HepG2 (cell line): Measurements from ENCODE around the gene SEPTIN2. TPM values are rescaled to one million over a fixed set of nuclear protein-coding genes. Genes with fewer than 3 reads are reported as not detected.

Experiments
- ATAC-seq: fragments of 200-7000 bp; cut with Tn5 transposase; 3 replicates; pipeline ENCODE4 v1.9.1; 2020; ENCODE audit warnings: mild to moderate bottlenecking, moderate library complexity
- BruUV-seq: library from RNA; stranded (reverse); fragments of 400-500 nt; replicated peaks from 2 replicates; lab custom pipeline; 2021; lab: Mats Ljungman, UMichigan
- CTCF ChIA-PET: fragments of 300-600 bp; formaldehyde crosslinking; extraction: SDS; loops from one replicate; lab custom pipeline; 2021; ENCODE audit warnings: low total read pairs, inconsistent platforms, low intra/inter-chr PET ratio; lab: Yijun Ruan, JAX
- POLR2A ChIA-PET: fragments of 350-600 bp; sonication (Branson Sonifier 250); formaldehyde crosslinking; loops from one replicate; lab custom pipeline; 2020; ENCODE audit warnings: antibody characterized with exemption, inconsistent platforms; lab: Yijun Ruan, JAX
- DNase-seq: peaks from one replicate; pipeline ENCODE4 v3.0.0-alpha.2; 2015; ENCODE audit warnings: low spot score
- FAIRE-seq: peaks from 3 replicates; lab custom pipeline; 2011; peaks lifted over from hg19 to GRCh38; lab: Jason Lieb, UNC
- H2AFZ ChIP-seq: one replicate; pipeline ENCODE4 v1.6.1; 2011; ENCODE audit warnings: low read length, inconsistent platforms
- H3K27ac ChIP-seq: fragments of 300-600 bp; 3 replicates; pipeline ENCODE4 v1.8.0; 2011; ENCODE audit warnings: mixed run types, mild to moderate bottlenecking, mixed read lengths, low read length, inconsistent platforms; ENCODE audit not compliant: insufficient read depth; ENCODE audit errors: extremely low read length
- H3K27me3 ChIP-seq, 2 experiments: fragments of 200-600 bp in 1 of 2; 2 replicates in 1 of 2; 3 replicates in 1 of 2; pipeline versions ENCODE4 v1.6.0 to v1.8.0; 2011; ENCODE audit warnings: low read length in 2 of 2, mild to moderate bottlenecking in 2 of 2, moderate library complexity in 2 of 2, inconsistent platforms in 1 of 2; ENCODE audit not compliant: insufficient read depth in 2 of 2, control insufficient read depth in 1 of 2
- H3K36me3 ChIP-seq, 2 experiments: fragments of 200-600 bp in 1 of 2; replicated peaks in 1 of 2; 2 replicates in 1 of 2; 3 replicates in 1 of 2; pipeline versions ENCODE4 v1.5.1 to v1.8.0; 2011; ENCODE audit warnings: low read length in 2 of 2, inconsistent platforms in 1 of 2; ENCODE audit not compliant: insufficient read depth in 2 of 2, control insufficient read depth in 1 of 2
- H3K4me1 ChIP-seq: 2 replicates; pipeline ENCODE4 v1.5.1; 2012; ENCODE audit warnings: low read length, inconsistent platforms; ENCODE audit not compliant: insufficient read depth
- H3K4me2 ChIP-seq: 2 replicates; pipeline ENCODE4 v1.6.0; 2011; ENCODE audit warnings: low read depth, low read length, inconsistent platforms
- H3K4me3 ChIP-seq, 3 experiments: fragments of 200-600 bp in 1 of 3; sonication (generic), shearing (Covaris generic) in 1 of 3; replicated peaks in 1 of 3; 2 replicates each; pipeline ENCODE4 v1.5.1; 2011 to 2016; ENCODE audit warnings: low read length in 3 of 3, inconsistent platforms in 2 of 3, low read depth in 2 of 3, mild to moderate bottlenecking in 2 of 3, control low read depth in 1 of 3, mixed read lengths in 1 of 3; ENCODE audit not compliant: insufficient read depth in 1 of 3
- H3K79me2 ChIP-seq: one replicate; pipeline ENCODE4 v1.6.1; 2011; ENCODE audit warnings: low read length, inconsistent platforms; ENCODE audit not compliant: insufficient read depth
- H3K9ac ChIP-seq: 2 replicates; pipeline ENCODE4 v1.6.0; 2011; ENCODE audit warnings: mild to moderate bottlenecking, low read depth, low read length, inconsistent platforms; ENCODE audit not compliant: insufficient read depth
- H3K9me3 ChIP-seq: 2 replicates; pipeline ENCODE4 v1.5.1; 2012; ENCODE audit warnings: mild to moderate bottlenecking, low read length
- H4K20me1 ChIP-seq: 2 replicates; pipeline ENCODE4 v1.6.0; 2011; ENCODE audit warnings: inconsistent platforms, mild to moderate bottlenecking, low read length, moderate library complexity; ENCODE audit not compliant: insufficient read depth
- ADNP ChIP-seq: sonication (generic); formaldehyde crosslinking; IDR thresholded peaks from 2 replicates; pipeline ENCODE4 v1.4.0; 2020; ENCODE audit warnings: missing genetic modification reagents
- CC2D1A ChIP-seq: sonication (generic); formaldehyde crosslinking; IDR thresholded peaks from 2 replicates; pipeline ENCODE4 v1.8.1; 2023; ENCODE audit warnings: mild to moderate bottlenecking, missing genetic modification reagents
- E2F5 ChIP-seq: sonication (generic); formaldehyde crosslinking; conservative IDR thresholded peaks from 2 replicates; pipeline ENCODE4 v1.4.0; 2020; ENCODE audit warnings: missing genetic modification reagents
- GABPB1 ChIP-seq: IDR thresholded peaks from 2 replicates; pipeline ENCODE4 v1.6.1; 2016; ENCODE audit warnings: mild to moderate bottlenecking, missing genetic modification reagents, moderate library complexity, missing compliant biosample characterization
- GATAD2A ChIP-seq: IDR thresholded peaks from 2 replicates; pipeline ENCODE4 v1.6.1; 2016
- HMGA1 ChIP-seq: sonication (generic); formaldehyde crosslinking; conservative IDR thresholded peaks from 2 replicates; pipeline ENCODE4 v1.4.0; 2020; ENCODE audit warnings: missing genetic modification reagents
- JUND ChIP-seq: sonication (generic); formaldehyde crosslinking; IDR thresholded peaks from 2 replicates; pipeline ENCODE4 v1.8.0; 2022; ENCODE audit warnings: mild to moderate bottlenecking, missing genetic modification reagents
- MTF2 ChIP-seq: sonication (generic); formaldehyde crosslinking; IDR thresholded peaks from 2 replicates; pipeline ENCODE4 v1.5.0; 2020; ENCODE audit warnings: missing genetic modification reagents, borderline replicate concordance
- MZF1 ChIP-seq: sonication (generic); formaldehyde crosslinking; IDR thresholded peaks from 2 replicates; pipeline ENCODE4 v1.8.1; 2023; ENCODE audit warnings: mild to moderate bottlenecking, missing genetic modification reagents, borderline replicate concordance
- POGZ ChIP-seq: sonication (generic); formaldehyde crosslinking; IDR thresholded peaks from 2 replicates; pipeline ENCODE4 v1.4.0; 2020; ENCODE audit warnings: mild to moderate bottlenecking, missing genetic modification reagents
- SMAD9 ChIP-seq: sonication (generic); formaldehyde crosslinking; IDR thresholded peaks from 2 replicates; pipeline ENCODE4 v1.5.1; 2020; ENCODE audit warnings: mild to moderate bottlenecking, missing genetic modification reagents
- ZNF138 ChIP-seq: sonication (generic); formaldehyde crosslinking; IDR thresholded peaks from 2 replicates; pipeline ENCODE4 v1.5.0; 2020; ENCODE audit warnings: mild to moderate bottlenecking, low read depth, missing genetic modification reagents
- ZNF207 ChIP-seq: fragments of 450-650 bp; IDR thresholded peaks from 2 replicates; pipeline ENCODE4 v1.6.1; 2016; ENCODE audit warnings: antibody characterized with exemption, borderline replicate concordance
- ZNF24 ChIP-seq: fragments of 450-650 bp; IDR thresholded peaks from 2 replicates; pipeline ENCODE4 v1.6.1; 2017; ENCODE audit warnings: antibody characterized with exemption, mild to moderate bottlenecking
- ZNF296 ChIP-seq: sonication (generic); formaldehyde crosslinking; conservative IDR thresholded peaks from 2 replicates; pipeline ENCODE4 v1.5.0; 2020; ENCODE audit warnings: mild to moderate bottlenecking, missing genetic modification reagents
- ZNF432 ChIP-seq: sonication (generic); formaldehyde crosslinking; IDR thresholded peaks from 2 replicates; pipeline ENCODE4 v1.5.0; 2020; ENCODE audit warnings: missing genetic modification reagents, mild to moderate bottlenecking, borderline replicate concordance
- ZNF44 ChIP-seq: sonication (generic); formaldehyde crosslinking; IDR thresholded peaks from 2 replicates; pipeline ENCODE4 v1.5.1; 2020; ENCODE audit warnings: mild to moderate bottlenecking, missing genetic modification reagents
- ZNF567 ChIP-seq: sonication (generic); formaldehyde crosslinking; IDR thresholded peaks from 2 replicates; pipeline ENCODE4 v1.8.1; 2023; ENCODE audit warnings: mild to moderate bottlenecking, missing genetic modification reagents, borderline replicate concordance
- ZNF691 ChIP-seq: sonication (generic); formaldehyde crosslinking; IDR thresholded peaks from 2 replicates; pipeline ENCODE4 v1.4.0; 2020; ENCODE audit warnings: missing genetic modification reagents, low read depth, mild to moderate bottlenecking, borderline replicate concordance
- ZNF773 ChIP-seq: sonication (generic); formaldehyde crosslinking; IDR thresholded peaks from 2 replicates; pipeline ENCODE4 v1.4.0; 2020; ENCODE audit warnings: missing genetic modification reagents, borderline replicate concordance
- WGBS: methylation state at CpG from one replicate; pipeline ENCODE4 v1.1.6; 2017; ENCODE audit warnings: low lambda C conversion rate; 5-methylcytosine and 5-hydroxymethylcytosine counted together
- in situ Hi-C: cut with HindIII; loops from 2 replicates; pipeline ENCODE4 v1.10.0; 2017; ENCODE audit warnings: low pct_unique_long_range_greater_than_20kb; ENCODE audit not compliant: extremely low pct_ligation_motif_present
- intact Hi-C: fragments of 100-400 bp; cut with micrococcal nuclease; formaldehyde crosslinking; loops from one replicate; pipeline ENCODE4 v1.10.0; 2022; ENCODE audit not compliant: unreplicated experiment
- polyA plus RNA-seq, 8 experiments: library from polyadenylated mRNA; depleted of rRNA in 3 of 8; stranded (reverse) in 7 of 8; unstranded in 1 of 8; fragments of >200 nt; fragmentation: Illumina TruSeq in 4 of 8; extraction: Trizol in 4 of 8; gene quantifications; 2 replicates each; pipeline versions ENCODE4 v1.2.1 to v1.2.3, GENCODE V29; 2011 to 2016; ENCODE audit warnings: low read depth in 4 of 8, missing spikeins in 1 of 8, mixed read lengths in 1 of 8; ENCODE audit not compliant: insufficient read depth in 1 of 8
- total RNA-seq, 5 experiments: library from RNA; depleted of rRNA; stranded (reverse); fragments of >200 nt; fragmentation: Illumina TruSeq; extraction: Trizol; gene quantifications; 2 replicates each; pipeline ENCODE4 v1.2.3, GENCODE V29; 2016; ENCODE audit warnings: low read depth in 1 of 5
- TF ChIP-seq, protein P1 (sequence below): sonication (generic); formaldehyde crosslinking; IDR thresholded peaks from 2 replicates; pipeline ENCODE4 v1.8.1; 2023; ENCODE audit warnings: missing genetic modification reagents, inconsistent platforms, borderline replicate concordance

Gene SEPTIN2
- total and polyA plus RNA-seq, 2 of the 13 experiments (the other 11 are each of a cell fraction or from before 2014, with no cell fraction given): 493 to 733 TPM

DNA sequence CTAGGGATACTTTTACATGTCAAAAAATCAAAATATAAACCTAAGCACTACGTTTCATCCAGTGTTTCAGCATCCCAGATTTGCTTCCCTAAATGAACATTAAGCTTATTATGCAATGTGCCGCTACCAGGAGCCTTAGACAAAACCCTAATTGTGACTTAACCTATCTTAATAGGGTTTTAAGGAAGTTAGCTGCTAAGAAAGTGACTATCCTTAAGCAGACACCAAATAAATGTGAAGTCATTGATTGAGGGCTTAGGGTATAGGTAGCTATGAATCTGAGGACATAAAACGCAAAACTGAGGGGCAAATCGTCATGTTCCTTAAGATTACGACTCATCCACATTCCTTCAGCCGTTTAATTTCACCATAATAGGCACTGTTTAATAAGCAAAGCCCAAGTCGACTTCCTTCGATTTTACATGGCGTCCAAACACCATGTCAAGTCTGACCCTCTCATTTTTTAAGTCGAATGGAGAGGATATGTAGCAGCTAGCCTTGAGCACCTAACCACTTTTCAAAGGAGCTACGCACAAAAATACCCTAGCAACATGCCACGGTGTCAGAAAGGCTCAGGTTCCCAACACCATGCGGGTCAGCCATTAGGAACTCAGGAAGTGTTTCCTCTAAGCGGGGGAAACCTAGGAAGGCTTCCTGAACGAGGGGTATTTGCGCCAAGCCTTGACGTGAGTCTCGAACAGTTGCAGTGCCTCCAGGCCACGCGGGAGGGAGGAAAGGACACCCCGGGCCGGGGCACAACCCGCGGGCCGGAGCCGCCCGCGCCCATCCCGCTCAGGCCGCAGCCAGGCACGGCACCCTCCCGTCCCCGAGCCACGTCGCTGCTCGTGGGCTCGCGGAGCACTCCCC lies 1.3 kb upstream of the SEPTIN2 start:
- Histone ChIP-seq H3K27ac (peak overlapping the region; percentile 97), H3K4me3 (peak overlapping the region; percentile 81 to 89 (median 82)), H3K36me3 (no peaks in the 10 kb centered on the region; a peak in 1 of 5 replicates), H3K4me2 (peak overlapping the region; percentile 96), H3K4me1 (peaks cover 75% of the 10 kb centered on the region), H3K79me2 (peaks cover 90% of the 10 kb centered on the region), H3K9ac (peak overlapping the region; percentile 99), H4K20me1 (peaks cover 51% of the 10 kb centered on the region), H3K9me3 (no peaks in the 10 kb centered on the region), H2AFZ (no peak overlapping the region), H3K27me3 (no peaks in the 10 kb centered on the region; a peak in 1 of 5 replicates)
- POLR2A ChIA-PET: interaction anchor here (0.6 to 4.3 kb wide), 40 partner anchors 9 to 728 kb away, joined by 3 to 55 read pairs (median 4); partner anchors contain the start of genes BOK, CAPN10, D2HGDH and DTYMK
- ATAC-seq: no peak; the same call in 1 of the 3 replicates
- CTCF ChIA-PET: no interaction called here
- intact Hi-C loops: loop anchor here (2.0 kb wide), 1 partner anchor 42 kb away; no protein-coding TSS in a partner anchor
- no peak for FAIRE-seq
- TSS peak; percentile 63 for BruUV-seq
- in situ Hi-C loops: loop anchor here (5.0 kb wide), 2 partner anchors 38 to 47 kb away; no protein-coding TSS in a partner anchor
- peak; percentile 62 for DNase-seq
- WGBS: 3% methylated on average over 25 of the region's 38 CpGs
- TF ChIP-seq ZNF567 (CRISPR knock-in tag): 0 out of 2 replicates have a peak, but pooled peaks have one; percentile 8
- TF ChIP-seq MZF1: 0 out of 2 replicates have a peak, but pooled peaks have one; percentile 61
- 0 out of 2 replicates have a peak, but pooled peaks have one; percentile 9 for TF ChIP-seq ZNF24
- TF ChIP-seq ZNF207: no peak
- TF ChIP-seq E2F5 (CRISPR knock-in tag): no peak
- no peak for TF ChIP-seq ZNF296 (CRISPR knock-in tag)
- TF ChIP-seq POGZ: no peak
- peak; percentile 46; the same call in 1 of the 2 replicates for TF ChIP-seq ZNF138 (CRISPR knock-in tag)
- TF ChIP-seq ZNF432 (CRISPR knock-in tag): 0 out of 2 replicates have a peak, but pooled peaks have one; percentile 75
- 0 out of 2 replicates have a peak, but pooled peaks have one; percentile 36 for TF ChIP-seq ZNF773
- TF ChIP-seq SMAD9 (CRISPR knock-in tag): no peak
- TF ChIP-seq ADNP (CRISPR knock-in tag): no peak
- TF ChIP-seq GATAD2A (CRISPR knock-in tag): 0 out of 2 replicates have a peak, but pooled peaks have one; percentile 8
- TF ChIP-seq JUND (CRISPR knock-in tag): peak; percentile 15; the same call in 1 of the 2 replicates
- no peak for TF ChIP-seq GABPB1 (CRISPR knock-in tag)
- TF ChIP-seq MTF2 (CRISPR knock-in tag): peak; percentile 85
- no peak for TF ChIP-seq ZNF691 (CRISPR knock-in tag)
- TF ChIP-seq, protein P1, sequence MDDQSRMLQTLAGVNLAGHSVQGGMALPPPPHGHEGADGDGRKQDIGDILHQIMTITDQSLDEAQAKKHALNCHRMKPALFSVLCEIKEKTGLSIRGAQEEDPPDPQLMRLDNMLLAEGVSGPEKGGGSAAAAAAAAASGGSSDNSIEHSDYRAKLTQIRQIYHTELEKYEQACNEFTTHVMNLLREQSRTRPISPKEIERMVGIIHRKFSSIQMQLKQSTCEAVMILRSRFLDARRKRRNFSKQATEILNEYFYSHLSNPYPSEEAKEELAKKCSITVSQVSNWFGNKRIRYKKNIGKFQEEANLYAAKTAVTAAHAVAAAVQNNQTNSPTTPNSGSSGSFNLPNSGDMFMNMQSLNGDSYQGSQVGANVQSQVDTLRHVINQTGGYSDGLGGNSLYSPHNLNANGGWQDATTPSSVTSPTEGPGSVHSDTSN: peak; percentile 66; the same call in 1 of the 2 replicates
- peak; percentile 94; the same call in 1 of the 2 replicates for TF ChIP-seq HMGA1 (CRISPR knock-in tag)
- TF ChIP-seq CC2D1A: 0 out of 2 replicates have a peak, but pooled peaks have one; percentile 91
- no peak for TF ChIP-seq ZNF44 (CRISPR knock-in tag)
